RWPE1 (cell line): ENCODE results near the gene TNFSF13B.

Experiments
- CTCF ChIA-PET: fragments of 350-600 bp; sonication (Branson Sonifier 250); formaldehyde crosslinking; extraction: SDS; loops from one replicate; lab custom pipeline; 2021; lab: Yijun Ruan, JAX
- POLR2A ChIA-PET: fragments of 400-600 bp; formaldehyde crosslinking; extraction: SDS; loops from one replicate; lab custom pipeline; 2020; ENCODE audit warnings: antibody characterized with exemption; ENCODE audit not compliant: low non-redundant PET; lab: Yijun Ruan, JAX
- DNase-seq: peaks from one replicate; pipeline ENCODE4 v3.0.0; 2012; ENCODE audit warnings: low spot score
- H3K27ac ChIP-seq: fragments of 450-650 bp; 2 replicates; pipeline ENCODE4 v1.5.1; 2017
- CTCF ChIP-seq: fragments of 450-650 bp; conservative IDR thresholded peaks from 2 replicates; pipeline ENCODE4 v1.5.1; 2017; ENCODE audit warnings: low read depth, mild to moderate bottlenecking

The TNFSF13B gene

GRCh38 chr13:108276060-108276459, 6.5 kb downstream of the TNFSF13B start:
- ChIA-PET POLR2A (no interaction called here), CTCF (interaction anchor here (0.5 kb wide), 1 partner anchor 1353 kb away, joined by 3 read pairs; no protein-coding TSS in a partner anchor)
- no peak for TF ChIP-seq CTCF
- H3K27ac ChIP-seq = no peak overlapping the region
- no peak for DNase-seq

GRCh38 chr13:108278466-108278865, 8.9 kb downstream of the TNFSF13B start:
- ChIA-PET CTCF (no interaction called here), POLR2A (no interaction called here)
- TF ChIP-seq CTCF = no peak
- H3K27ac ChIP-seq = no peak overlapping the region
- DNase-seq = no peak

DNA sequence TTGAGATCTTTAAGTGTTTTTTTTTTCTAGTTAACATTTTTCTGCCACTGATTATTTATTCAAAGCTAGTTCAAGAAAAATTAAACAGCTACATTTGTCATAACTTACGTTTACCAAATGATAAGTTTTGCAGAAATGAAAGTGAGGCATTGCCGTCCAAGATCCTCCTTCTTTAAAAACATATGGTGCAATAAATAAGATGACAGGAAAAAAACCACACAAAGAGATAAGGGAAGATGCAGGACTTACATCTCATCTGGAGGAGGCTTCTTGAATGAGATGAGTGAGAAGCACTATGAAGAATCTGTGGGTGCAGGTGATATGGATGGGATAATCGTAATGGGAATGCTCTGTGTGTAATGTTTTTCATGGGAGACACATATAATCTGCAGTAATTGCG, 12.4 kb downstream of the TNFSF13B start:
- H3K27ac ChIP-seq = no peak overlapping the region
- TF ChIP-seq CTCF = no peak
- DNase-seq = no peak
- POLR2A ChIA-PET = no interaction called here
- CTCF ChIA-PET = no interaction called here

DNA sequence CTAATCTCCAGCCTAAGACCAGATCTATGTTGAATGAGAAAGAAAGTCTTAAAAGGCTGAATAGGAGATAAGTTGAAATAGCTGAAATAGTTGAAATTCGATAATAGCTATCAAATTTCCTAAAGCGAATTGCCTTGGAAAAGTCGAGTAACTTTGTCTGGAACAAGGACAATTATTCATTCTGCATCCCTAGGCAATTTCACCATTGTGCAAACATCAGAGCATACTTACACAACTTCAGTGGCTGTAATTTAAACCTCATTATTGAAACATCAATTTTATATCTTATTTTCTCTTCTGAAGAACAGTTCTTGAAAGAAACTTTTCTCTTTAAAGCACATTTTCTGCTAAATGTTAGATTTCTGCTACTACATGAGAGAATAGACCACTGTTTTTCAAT, 13.6 kb downstream of the TNFSF13B start:
- ChIA-PET CTCF (no interaction called here), POLR2A (no interaction called here)
- no peak for DNase-seq
- no peak overlapping the region for H3K27ac ChIP-seq
- TF ChIP-seq CTCF = no peak

DNA sequence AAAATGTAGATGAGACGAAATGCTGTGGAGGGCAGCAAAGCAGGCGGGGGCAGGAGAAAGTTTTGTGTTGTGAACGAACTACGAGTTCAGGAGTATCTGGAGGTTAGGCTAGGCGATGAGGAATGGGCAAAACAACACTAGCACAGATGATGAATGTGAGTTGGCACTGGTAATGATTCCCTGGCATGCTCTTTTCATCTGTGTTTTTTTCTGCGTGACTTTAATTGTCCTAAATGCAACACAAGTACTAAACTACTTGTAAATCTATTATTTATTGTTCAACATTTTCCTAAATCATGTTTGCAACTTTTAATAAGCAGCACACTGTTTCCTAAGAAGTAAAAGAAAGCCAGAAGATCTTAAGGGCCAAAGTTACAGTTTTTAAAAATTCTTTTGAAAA, 19.2 kb downstream of the TNFSF13B start:
- no peak overlapping the region for H3K27ac ChIP-seq
- ChIA-PET POLR2A (interaction anchor here (0.6 kb wide), 1 partner anchor 94 kb away, joined by 3 read pairs; no protein-coding TSS in a partner anchor), CTCF (no interaction called here)
- DNase-seq = no peak
- TF ChIP-seq CTCF = no peak

- ChIA-PET CTCF (no interaction called here), POLR2A (no interaction called here)
- TF ChIP-seq CTCF = no peak
- no peak for DNase-seq
- H3K27ac ChIP-seq = no peak overlapping the region
Observed at GRCh38 chr13:108289819-108290218, 20.3 kb downstream of the TNFSF13B start.

DNA sequence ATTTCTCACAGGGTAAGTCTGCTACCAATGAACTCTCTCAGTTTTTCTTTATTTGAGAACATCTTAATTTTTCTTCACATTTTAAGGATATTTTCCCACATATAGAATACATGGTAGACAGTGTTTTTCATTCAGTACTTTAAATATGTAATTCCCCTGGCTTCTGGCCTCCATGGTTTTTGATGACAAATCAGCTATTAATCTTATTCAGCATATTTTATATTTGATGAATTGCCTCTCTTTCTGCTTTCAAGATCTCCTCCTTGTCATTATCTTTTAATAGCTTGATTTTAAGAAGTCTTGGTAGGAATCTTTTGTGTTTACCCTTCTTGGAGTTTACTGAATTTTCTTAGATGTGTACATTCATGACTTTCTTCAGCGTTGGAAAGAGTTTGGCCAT, 27.6 kb downstream of the TNFSF13B start:
- ChIA-PET CTCF (no interaction called here), POLR2A (no interaction called here)
- TF ChIP-seq CTCF = no peak
- DNase-seq = no peak
- no peak overlapping the region for H3K27ac ChIP-seq
